NT2/D1 (cell line): ENCODE data around the gene EBF4.

ENCODE experiments used
- DNase-seq: peaks from one replicate; pipeline ENCODE4 v3.0.0-alpha.2; 2011; ENCODE audit warnings: low read depth, low spot score
- H3K27me3 ChIP-seq: 2 replicates; pipeline ENCODE4 v1.6.0; 2011; ENCODE audit warnings: mild to moderate bottlenecking; ENCODE audit not compliant: insufficient read length, insufficient read depth
- H3K36me3 ChIP-seq: 2 replicates; pipeline ENCODE4 v1.6.1; 2011; ENCODE audit warnings: mild to moderate bottlenecking, low read length, mixed read lengths; ENCODE audit not compliant: insufficient read depth, insufficient read length
- H3K4me1 ChIP-seq: 2 replicates; pipeline ENCODE4 v1.5.1; 2011; ENCODE audit not compliant: insufficient read depth, insufficient read length
- H3K4me3 ChIP-seq: 2 replicates; pipeline ENCODE4 v1.5.1; 2011; ENCODE audit warnings: low read depth; ENCODE audit not compliant: insufficient read length
- H3K9ac ChIP-seq: 2 replicates; pipeline ENCODE4 v1.6.0; 2011; ENCODE audit warnings: low read depth; ENCODE audit not compliant: insufficient read length
- H3K9me3 ChIP-seq: 2 replicates; pipeline ENCODE4 v1.5.1; 2011; ENCODE audit warnings: mild to moderate bottlenecking, low read length; ENCODE audit not compliant: insufficient read depth
- SUZ12 ChIP-seq: IDR thresholded peaks from 2 replicates; pipeline ENCODE4 v1.6.1; 2011; ENCODE audit not compliant: insufficient read length, insufficient read depth; ENCODE audit errors: extremely low read depth
- YY1 ChIP-seq: IDR thresholded peaks from 2 replicates; pipeline ENCODE4 v1.6.1; 2011; ENCODE audit not compliant: insufficient read length, insufficient read depth
- ZNF274 ChIP-seq: IDR thresholded peaks from 2 replicates; pipeline ENCODE4 v1.6.1; 2011; ENCODE audit warnings: mild to moderate bottlenecking, low read depth, low read length

The EBF4 gene

DNA sequence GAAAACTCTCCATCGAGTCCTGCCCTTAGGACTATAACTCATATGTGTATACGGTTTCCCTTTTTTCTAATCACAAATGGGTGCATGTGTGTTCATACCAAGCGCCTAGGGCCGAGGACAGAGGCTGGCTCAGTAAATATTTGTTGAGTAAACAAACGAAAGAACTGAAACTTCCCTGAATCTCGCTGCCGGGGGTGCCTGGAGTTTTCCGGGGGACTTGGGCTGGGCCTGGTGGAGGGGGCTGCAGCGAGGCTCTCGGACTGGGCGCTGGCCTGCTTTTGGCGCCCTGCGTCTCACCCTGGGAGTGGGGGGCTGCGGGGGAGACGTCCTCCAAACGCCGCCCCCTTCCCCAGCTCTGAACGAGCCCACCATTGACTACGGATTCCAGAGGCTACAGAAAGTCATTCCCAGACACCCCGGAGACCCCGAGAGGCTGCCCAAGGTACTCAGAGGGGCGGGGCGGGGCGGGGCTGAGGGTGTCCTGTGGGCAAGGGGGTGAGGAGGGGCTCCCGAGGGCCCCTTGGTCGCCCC lies 58.8 kb downstream of the EBF4 start:
- H3K4me1 ChIP-seq: peaks cover 18% of the 10 kb centered on the region
- no peak for DNase-seq
- no peaks in the 10 kb centered on the region for H3K9me3 ChIP-seq
- no peaks in the 10 kb centered on the region for H3K36me3 ChIP-seq
- TF ChIP-seq ZNF274 (no peak), SUZ12 (no peak), YY1 (no peak)
- no peak overlapping the region for H3K9ac ChIP-seq
- H3K27me3 ChIP-seq: peaks cover 59% of the 10 kb centered on the region
- H3K4me3 ChIP-seq: peak overlapping the region; percentile 46

DNA sequence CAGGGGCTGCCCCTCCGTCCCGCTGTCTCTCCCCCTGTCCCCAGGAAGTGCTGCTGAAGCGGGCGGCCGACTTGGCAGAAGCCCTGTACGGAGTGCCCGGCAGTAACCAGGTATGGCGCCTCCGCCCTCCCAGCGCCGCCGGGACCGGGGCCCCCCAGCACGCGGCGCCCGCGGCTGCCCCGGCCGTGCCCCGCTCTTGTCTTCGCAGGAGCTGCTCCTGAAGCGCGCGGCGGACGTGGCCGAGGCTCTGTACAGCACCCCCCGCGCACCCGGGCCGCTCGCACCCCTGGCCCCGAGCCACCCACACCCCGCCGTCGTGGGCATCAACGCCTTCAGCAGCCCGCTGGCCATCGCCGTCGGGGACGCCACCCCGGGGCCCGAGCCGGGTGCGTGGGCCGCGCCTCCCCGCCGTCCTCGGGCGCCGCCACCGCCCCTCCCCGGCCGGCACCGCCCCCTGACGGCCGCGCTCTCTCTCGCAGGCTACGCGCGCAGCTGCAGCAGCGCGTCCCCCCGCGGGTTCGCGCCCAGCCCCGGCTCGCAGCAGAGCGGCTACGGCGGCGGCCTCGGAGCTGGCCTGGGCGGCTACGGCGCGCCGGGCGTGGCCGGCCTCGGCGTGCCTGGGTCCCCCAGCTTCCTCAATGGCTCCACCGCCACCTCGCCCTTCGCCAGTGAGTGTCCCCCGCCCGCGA lies 59.4 kb downstream of the EBF4 start:
- Histone ChIP-seq H3K9me3 (no peaks in the 10 kb centered on the region), H3K27me3 (peaks cover 59% of the 10 kb centered on the region), H3K36me3 (no peaks in the 10 kb centered on the region), H3K4me1 (peaks cover 18% of the 10 kb centered on the region), H3K9ac (peak overlapping the region; percentile 70), H3K4me3 (peak overlapping the region; percentile 46)
- no peak for DNase-seq
- TF ChIP-seq SUZ12 (no peak), YY1 (no peak), ZNF274 (no peak)

DNA sequence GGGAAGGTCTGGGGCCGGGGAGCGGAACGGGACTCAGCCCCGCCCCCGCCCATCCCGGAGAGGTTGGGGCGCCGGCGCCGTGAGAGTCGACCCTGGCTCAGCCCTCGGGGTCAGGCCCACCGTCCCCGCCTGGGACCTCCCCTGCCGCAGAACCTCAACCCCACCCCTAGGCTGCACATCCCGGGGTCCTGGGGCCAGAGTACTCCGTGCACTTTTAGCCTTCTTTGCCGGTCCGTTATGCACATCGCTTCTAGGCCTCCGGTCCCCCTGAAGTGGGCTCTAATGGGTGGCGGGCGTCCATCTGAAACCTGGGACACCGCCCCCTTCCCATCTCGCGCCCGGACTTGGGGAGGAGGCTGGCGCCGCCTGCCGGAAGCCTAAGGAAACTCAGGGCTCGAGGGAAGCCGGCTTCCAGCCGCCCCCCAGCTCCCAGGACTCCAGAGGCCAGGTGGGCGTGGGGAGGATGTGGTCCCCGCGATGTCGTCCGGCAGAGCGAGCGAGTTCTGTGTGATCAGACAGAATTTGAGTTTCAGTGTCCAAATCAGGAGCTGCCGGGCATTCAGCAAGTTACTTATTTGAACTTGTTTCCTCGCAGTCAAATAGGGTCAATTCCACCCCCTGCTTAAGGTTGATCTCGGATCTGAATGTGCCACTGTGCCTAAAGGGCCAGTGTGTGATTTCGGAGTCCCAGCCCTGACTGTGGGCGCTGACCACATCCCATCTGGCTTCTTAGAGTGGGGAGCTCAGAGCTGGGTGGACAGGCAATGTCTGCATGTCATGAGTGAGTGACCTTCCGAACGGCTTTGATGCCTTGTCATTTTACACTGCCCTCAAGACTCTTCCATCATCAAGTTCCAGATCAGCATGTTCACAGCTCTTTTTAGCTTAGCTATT lies 60.2 kb downstream of the EBF4 start:
- H3K9ac ChIP-seq: peak overlapping the region; percentile 70
- H3K4me1 ChIP-seq: peaks cover 18% of the 10 kb centered on the region
- peak; percentile 70 for DNase-seq
- TF ChIP-seq SUZ12: no peak
- no peak for TF ChIP-seq YY1
- TF ChIP-seq ZNF274: no peak
- no peaks in the 10 kb centered on the region for H3K36me3 ChIP-seq
- no peaks in the 10 kb centered on the region for H3K9me3 ChIP-seq
- peak overlapping the region; percentile 46 for H3K4me3 ChIP-seq
- H3K27me3 ChIP-seq: peaks cover 56% of the 10 kb centered on the region

DNA sequence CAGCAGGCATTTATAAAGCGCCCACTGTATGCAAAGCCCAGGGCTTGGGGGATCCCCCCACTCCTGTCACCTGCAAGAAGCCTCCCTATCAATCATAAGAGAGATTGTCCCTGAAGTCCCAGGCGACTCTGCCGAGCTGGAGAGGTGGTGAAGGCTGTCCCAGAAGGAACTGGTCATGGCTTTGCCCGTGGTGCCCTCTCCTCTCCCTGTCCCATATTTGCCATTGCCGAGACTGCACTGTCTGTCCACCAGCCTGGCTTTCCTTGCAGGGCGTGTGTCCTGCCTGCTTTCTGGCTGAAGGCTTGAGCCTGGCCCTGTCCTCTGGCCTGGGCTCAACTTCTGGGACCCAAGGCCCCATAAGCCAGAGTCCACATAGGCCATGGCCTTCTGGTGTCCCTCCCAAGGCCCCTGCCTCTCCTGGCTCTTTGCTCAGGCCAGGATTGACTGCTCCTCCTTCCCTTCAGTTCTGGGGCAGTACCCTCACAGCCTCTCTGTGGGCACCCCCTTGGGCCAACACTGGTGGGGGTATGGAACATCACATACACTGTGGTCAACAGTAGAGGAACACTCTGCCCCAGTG lies 61.0 kb downstream of the EBF4 start:
- Histone ChIP-seq H3K27me3 (peaks cover 49% of the 10 kb centered on the region), H3K9me3 (no peaks in the 10 kb centered on the region), H3K36me3 (no peaks in the 10 kb centered on the region), H3K9ac (no peak overlapping the region), H3K4me3 (no peak overlapping the region), H3K4me1 (peaks cover 18% of the 10 kb centered on the region)
- DNase-seq: no peak
- TF ChIP-seq SUZ12: no peak
- no peak for TF ChIP-seq ZNF274
- no peak for TF ChIP-seq YY1

DNA sequence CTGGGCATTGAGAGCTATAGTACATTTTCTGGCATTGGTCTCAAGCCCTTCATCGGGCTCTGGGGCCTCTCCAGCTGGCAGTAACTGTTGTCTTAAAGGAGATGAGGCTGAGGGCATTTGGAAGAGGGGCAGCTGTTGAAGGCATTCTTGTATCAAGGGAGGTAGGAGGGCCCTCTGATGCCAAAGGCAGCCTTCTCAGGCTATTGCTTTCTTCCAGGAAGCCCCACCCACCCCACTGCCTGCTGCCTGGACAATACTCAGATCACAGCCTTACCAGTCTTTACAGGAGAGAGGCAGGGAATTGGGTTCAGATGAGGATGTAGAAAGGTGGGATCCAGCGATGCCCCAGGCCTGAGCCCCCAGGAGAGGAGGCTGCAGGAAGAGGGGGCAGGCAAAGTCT lies 61.8 kb downstream of the EBF4 start:
- no peak overlapping the region for H3K9ac ChIP-seq
- H3K27me3 ChIP-seq: peaks cover 40% of the 10 kb centered on the region
- H3K36me3 ChIP-seq: no peaks in the 10 kb centered on the region
- peaks cover 18% of the 10 kb centered on the region for H3K4me1 ChIP-seq
- H3K9me3 ChIP-seq: no peaks in the 10 kb centered on the region
- H3K4me3 ChIP-seq: no peak overlapping the region
- DNase-seq: no peak
- TF ChIP-seq SUZ12 (no peak), ZNF274 (no peak), YY1 (no peak)

DNA sequence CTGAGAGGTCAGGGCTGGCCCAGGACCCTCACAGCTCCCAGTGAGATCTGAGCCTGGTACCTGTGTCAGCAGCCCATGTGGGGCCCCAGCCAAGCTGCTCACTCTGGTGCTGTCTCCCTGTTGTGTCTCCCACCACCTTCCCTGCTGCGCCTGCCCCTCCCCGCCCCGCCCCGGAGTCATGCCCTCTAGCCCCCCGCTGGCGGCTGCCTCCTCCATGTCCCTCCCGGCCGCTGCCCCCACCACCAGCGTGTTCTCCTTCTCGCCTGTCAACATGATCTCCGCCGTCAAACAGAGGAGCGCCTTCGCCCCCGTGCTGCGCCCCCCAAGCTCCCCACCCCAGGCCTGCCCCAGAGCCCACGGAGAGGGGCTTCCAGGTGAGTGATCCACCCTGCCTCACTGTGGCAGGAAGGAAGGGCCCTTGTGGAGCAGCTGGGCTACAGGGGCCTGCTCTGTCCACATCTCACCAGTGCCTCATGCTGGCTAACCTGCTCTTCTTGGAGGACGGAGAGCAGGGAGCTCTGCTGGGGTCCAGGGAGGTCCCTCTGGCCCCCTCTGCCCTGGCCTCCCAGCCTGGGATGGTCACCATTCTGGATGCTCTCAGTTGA lies 63.0 kb downstream of the EBF4 start:
- TF ChIP-seq ZNF274: no peak
- no peak for TF ChIP-seq SUZ12
- no peak for TF ChIP-seq YY1
- H3K9ac ChIP-seq: no peak overlapping the region
- no peaks in the 10 kb centered on the region for H3K9me3 ChIP-seq
- no peak overlapping the region for H3K4me3 ChIP-seq
- no peak for DNase-seq
- no peaks in the 10 kb centered on the region for H3K36me3 ChIP-seq
- peaks cover 20% of the 10 kb centered on the region for H3K4me1 ChIP-seq
- peaks cover 29% of the 10 kb centered on the region for H3K27me3 ChIP-seq
